GM12864 (cell line): Measurements from ENCODE around the gene ECT2.
"Not testable (repeated sequence)": the region's sequence is repeated elsewhere in the genome, so short reads cannot be mapped to it uniquely, and the experiment has no call there.

Source experiments
- DNase-seq: peaks from one replicate; pipeline ENCODE4 v3.0.0-alpha.2; 2011; ENCODE audit warnings: low read depth
- H3K4me3 ChIP-seq: 2 replicates; pipeline ENCODE4 v1.5.1; 2011; ENCODE audit warnings: mild to moderate bottlenecking, low read depth, low read length, control low read depth
- TF ChIP-seq, protein P1 (sequence below): IDR thresholded peaks from 2 replicates; pipeline ENCODE4 v1.5.1; 2011; ENCODE audit warnings: low read depth, mild to moderate bottlenecking, moderate library complexity, low read length, control low read depth, inconsistent platforms; ENCODE audit errors: missing control alignments

ECT2 gene

DNA sequence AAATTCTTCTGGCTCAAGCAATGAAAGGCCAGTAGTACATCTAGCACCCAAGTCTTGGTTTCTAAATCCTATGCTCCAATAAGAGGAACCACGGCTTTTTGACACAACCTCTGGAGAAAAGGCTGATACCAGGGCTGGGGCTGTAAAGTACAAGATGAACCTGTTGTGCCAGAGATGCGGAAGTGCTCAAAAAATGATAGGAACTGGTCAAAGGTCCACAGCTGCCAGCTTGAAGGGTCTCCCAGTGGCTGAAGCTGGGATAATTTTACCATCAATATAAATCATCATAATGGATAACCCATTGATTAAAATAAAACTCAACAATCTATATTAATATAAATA is 39.1 kb upstream of the ECT2 start:
- no peak for DNase-seq
- peak overlapping the region; percentile 80 for H3K4me3 ChIP-seq
- TF ChIP-seq, protein P1, sequence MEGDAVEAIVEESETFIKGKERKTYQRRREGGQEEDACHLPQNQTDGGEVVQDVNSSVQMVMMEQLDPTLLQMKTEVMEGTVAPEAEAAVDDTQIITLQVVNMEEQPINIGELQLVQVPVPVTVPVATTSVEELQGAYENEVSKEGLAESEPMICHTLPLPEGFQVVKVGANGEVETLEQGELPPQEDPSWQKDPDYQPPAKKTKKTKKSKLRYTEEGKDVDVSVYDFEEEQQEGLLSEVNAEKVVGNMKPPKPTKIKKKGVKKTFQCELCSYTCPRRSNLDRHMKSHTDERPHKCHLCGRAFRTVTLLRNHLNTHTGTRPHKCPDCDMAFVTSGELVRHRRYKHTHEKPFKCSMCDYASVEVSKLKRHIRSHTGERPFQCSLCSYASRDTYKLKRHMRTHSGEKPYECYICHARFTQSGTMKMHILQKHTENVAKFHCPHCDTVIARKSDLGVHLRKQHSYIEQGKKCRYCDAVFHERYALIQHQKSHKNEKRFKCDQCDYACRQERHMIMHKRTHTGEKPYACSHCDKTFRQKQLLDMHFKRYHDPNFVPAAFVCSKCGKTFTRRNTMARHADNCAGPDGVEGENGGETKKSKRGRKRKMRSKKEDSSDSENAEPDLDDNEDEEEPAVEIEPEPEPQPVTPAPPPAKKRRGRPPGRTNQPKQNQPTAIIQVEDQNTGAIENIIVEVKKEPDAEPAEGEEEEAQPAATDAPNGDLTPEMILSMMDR = no peak

DNA sequence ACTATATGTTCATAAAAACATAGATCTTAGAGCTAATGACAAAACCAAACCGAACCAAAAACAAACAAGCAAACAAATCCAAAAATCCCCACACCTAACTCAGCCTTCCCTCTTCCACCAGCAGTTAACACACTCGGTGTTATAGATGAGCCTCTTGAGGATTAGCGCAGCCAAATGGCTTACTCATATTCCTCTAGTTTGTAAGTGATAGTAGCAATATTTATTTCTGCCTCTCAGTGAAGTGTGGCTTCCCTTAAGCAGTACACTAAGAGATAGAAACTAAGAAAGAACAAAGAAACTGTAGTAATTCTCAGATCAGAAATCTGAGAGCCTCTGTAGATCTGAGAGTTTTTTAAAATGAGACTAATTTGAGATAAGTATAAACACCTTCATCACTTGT is 37.2 kb upstream of the ECT2 start:
- DNase-seq = no peak
- no peak overlapping the region for H3K4me3 ChIP-seq
- TF ChIP-seq, protein P1 = no peak

DNA sequence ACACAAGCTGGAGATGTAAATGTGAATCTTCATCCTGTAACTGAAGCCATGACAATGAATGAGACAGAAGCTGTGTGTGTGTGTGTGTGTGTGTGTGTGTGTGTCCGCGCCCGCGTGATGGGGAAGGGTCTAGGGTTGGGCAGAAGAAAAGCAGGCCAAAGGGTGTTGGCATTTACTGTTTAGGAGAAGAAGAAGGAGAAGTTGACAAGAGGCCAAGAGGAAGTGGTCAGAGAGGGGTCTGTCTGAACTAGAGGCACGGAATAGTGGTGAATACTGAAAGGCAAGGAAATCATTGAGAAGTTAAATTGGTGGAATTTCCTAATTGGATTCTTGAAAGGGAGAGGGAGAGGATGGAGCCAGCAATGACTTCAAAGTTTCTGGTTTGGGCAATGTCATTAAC is 34.0 kb upstream of the ECT2 start:
- TF ChIP-seq, protein P1 = no peak
- no peak for DNase-seq
- H3K4me3 ChIP-seq = no peak overlapping the region

DNA sequence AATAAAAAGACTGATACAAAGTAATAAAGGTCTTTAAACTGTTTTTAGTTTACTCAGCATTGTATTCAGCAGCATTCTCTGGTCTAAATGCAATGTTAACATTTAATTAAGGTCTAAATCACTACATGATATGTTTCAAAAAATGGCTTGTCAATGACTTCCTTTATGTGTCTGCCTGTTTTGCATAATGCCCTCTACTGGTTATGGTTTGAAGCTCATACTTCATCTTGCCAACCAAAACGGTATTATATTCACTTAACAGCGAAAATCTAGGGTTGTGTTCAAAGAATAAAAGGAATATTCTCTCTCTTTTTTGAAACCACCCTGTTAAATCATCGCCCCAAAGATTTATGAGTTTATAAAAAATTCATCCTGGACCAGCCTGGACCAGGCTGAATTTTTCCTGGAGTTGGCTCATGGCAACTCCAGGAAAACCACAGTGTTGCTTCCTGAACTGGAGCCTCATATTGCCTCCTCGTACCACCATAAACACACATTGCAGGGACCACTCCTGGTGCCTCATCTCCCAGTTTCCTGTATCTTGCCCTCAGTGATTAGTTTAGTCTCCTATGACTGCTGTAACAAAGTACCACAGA is 32.9 kb upstream of the ECT2 start:
- no peak for DNase-seq
- TF ChIP-seq, protein P1 = peak; percentile 29
- H3K4me3 ChIP-seq = no peak overlapping the region

- DNase-seq, H3K4me3 ChIP-seq: not testable (repeated sequence)
Observed at GRCh38 chr3:172722536-172723040, 27.9 kb upstream of the ECT2 start.

GRCh38 chr3:172726380-172726779 is 24.1 kb upstream of the ECT2 start:
- TF ChIP-seq, protein P1 = no peak
- DNase-seq = no peak
- H3K4me3 ChIP-seq = no peak overlapping the region

DNA sequence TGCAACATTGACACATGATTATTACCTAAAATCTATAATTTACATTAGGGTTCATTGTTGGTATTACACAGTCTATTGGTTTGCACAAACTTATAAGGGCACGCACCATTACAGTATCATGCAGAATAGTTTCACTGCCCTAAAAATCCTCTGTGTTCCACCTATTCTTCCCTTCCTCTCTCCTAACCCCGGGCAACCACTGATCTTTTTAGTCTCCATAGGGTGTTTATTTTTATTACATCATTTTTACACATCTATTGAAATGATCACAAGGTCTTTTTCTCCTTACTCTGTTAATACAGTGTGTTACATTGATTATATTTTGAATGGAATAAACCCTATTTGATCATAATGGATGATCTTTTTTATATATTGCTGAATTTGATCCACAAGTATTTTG is 15.5 kb upstream of the ECT2 start:
- TF ChIP-seq, protein P1 = no peak
- DNase-seq = no peak
- no peak overlapping the region for H3K4me3 ChIP-seq
